Liver (tissue), 9 donors: ENCODE data around the gene ARMC2. TPM values are rescaled to one million over a fixed set of nuclear protein-coding genes. Genes with fewer than 3 reads are reported as not detected.

Experiments used
- DNase-seq: peaks from one replicate; pipeline ENCODE4 v3.0.0-alpha.2; 2017; ENCODE audit warnings: low spot score
- H3K27ac ChIP-seq, 2 donors: one replicate each; pipeline ENCODE4 v1.7.0; 2013; ENCODE audit warnings: inconsistent platforms in 2 of 2, low read length in 2 of 2, control low read depth in 1 of 2, low read depth in 1 of 2, mild to moderate bottlenecking in 1 of 2
- H3K27me3 ChIP-seq, 4 donors: one replicate each; pipeline versions ENCODE4 v1.6.1 to v1.7.0; 2013; ENCODE audit warnings: low read length in 3 of 4, inconsistent platforms in 1 of 4, mild to moderate bottlenecking in 1 of 4, moderate library complexity in 1 of 4; ENCODE audit not compliant: control insufficient read depth in 4 of 4, insufficient read depth in 4 of 4
- H3K36me3 ChIP-seq, 4 donors: one replicate each; pipeline versions ENCODE4 v1.6.1 to v1.7.0; 2013; ENCODE audit warnings: low read length in 3 of 4, mild to moderate bottlenecking in 3 of 4, low read depth in 1 of 4, moderate library complexity in 1 of 4; ENCODE audit not compliant: control insufficient read depth in 4 of 4, insufficient read depth in 3 of 4
- H3K4me1 ChIP-seq, 4 donors: one replicate each; pipeline versions ENCODE4 v1.6.1 to v1.7.0; 2013; ENCODE audit warnings: low read length in 3 of 4, mild to moderate bottlenecking in 3 of 4, moderate library complexity in 1 of 4; ENCODE audit not compliant: control insufficient read depth in 4 of 4, insufficient read depth in 4 of 4
- H3K4me3 ChIP-seq, 3 donors: one replicate each; pipeline versions ENCODE4 v1.6.1 to v1.7.0; 2013; ENCODE audit warnings: low read length in 3 of 3, control low read depth in 1 of 3, low read depth in 1 of 3, mild to moderate bottlenecking in 1 of 3
- H3K9ac ChIP-seq, 2 donors: one replicate each; pipeline ENCODE4 v1.7.0; 2013; ENCODE audit warnings: low read length in 2 of 2, mild to moderate bottlenecking in 2 of 2, moderate library complexity in 2 of 2, control low read depth in 1 of 2, low read depth in 1 of 2
- H3K9me3 ChIP-seq, 4 donors: one replicate each; pipeline versions ENCODE4 v1.6.1 to v1.7.0; 2013; ENCODE audit warnings: low read length in 3 of 4; ENCODE audit not compliant: control insufficient read depth in 4 of 4
- EGR1 ChIP-seq, 2 donors: IDR thresholded peaks; 2 replicates each; pipeline ENCODE4 v1.6.1; 2016 to 2018; ENCODE audit warnings: antibody characterized with exemption in 2 of 2, low read depth in 2 of 2
- FOXA1 ChIP-seq: IDR thresholded peaks from 2 replicates; pipeline ENCODE4 v1.6.1; 2016; ENCODE audit warnings: antibody characterized with exemption
- FOXA2 ChIP-seq: IDR thresholded peaks from 2 replicates; pipeline ENCODE4 v1.6.1; 2016; ENCODE audit warnings: antibody characterized with exemption
- GABPA ChIP-seq, 2 donors: IDR thresholded peaks in 1 of 2; conservative IDR thresholded peaks in 1 of 2; 2 replicates each; pipeline ENCODE4 v1.6.1; 2016; ENCODE audit warnings: antibody characterized with exemption in 2 of 2, mild to moderate bottlenecking in 1 of 2, moderate library complexity in 1 of 2
- HNF4A ChIP-seq, 2 donors: conservative IDR thresholded peaks; 2 replicates each; pipeline ENCODE4 v1.6.1; 2016; ENCODE audit warnings: antibody characterized with exemption in 2 of 2, mild to moderate bottlenecking in 2 of 2
- HNF4G ChIP-seq: IDR thresholded peaks from 2 replicates; pipeline ENCODE4 v1.6.1; 2016; ENCODE audit warnings: antibody characterized with exemption
- JUND ChIP-seq, 2 donors: IDR thresholded peaks; 2 replicates each; pipeline ENCODE4 v1.6.1; 2016; ENCODE audit warnings: antibody characterized with exemption in 2 of 2
- NR2F2 ChIP-seq: IDR thresholded peaks from 2 replicates; pipeline ENCODE4 v1.6.1; 2016; ENCODE audit warnings: antibody characterized with exemption
- RAD21 ChIP-seq, 2 donors: IDR thresholded peaks; 2 replicates each; pipeline ENCODE4 v1.6.1; 2016; ENCODE audit warnings: antibody characterized with exemption in 2 of 2, mild to moderate bottlenecking in 2 of 2
- RXRA ChIP-seq, 2 donors: IDR thresholded peaks; 2 replicates each; pipeline ENCODE4 v1.6.1; 2017 to 2018; ENCODE audit warnings: antibody characterized with exemption in 2 of 2, mild to moderate bottlenecking in 1 of 2
- SP1 ChIP-seq: IDR thresholded peaks from 2 replicates; pipeline ENCODE4 v1.6.1; 2018; ENCODE audit warnings: antibody characterized with exemption, mild to moderate bottlenecking
- TAF1 ChIP-seq: conservative IDR thresholded peaks from 2 replicates; pipeline ENCODE4 v1.6.1; 2016; ENCODE audit warnings: antibody characterized with exemption, mild to moderate bottlenecking
- YY1 ChIP-seq: IDR thresholded peaks from 2 replicates; pipeline ENCODE4 v1.6.1; 2016; ENCODE audit warnings: antibody characterized with exemption, mild to moderate bottlenecking
- WGBS: extraction: QIAGEN DNeasy Blood & Tissue Kit; methylation state at CpG from one replicate; pipeline ENCODE4 v1.1.7; 2013; 5-methylcytosine and 5-hydroxymethylcytosine counted together
- polyA plus RNA-seq, 2 donors: library from polyadenylated mRNA; stranded (reverse) in 1 of 2; unstranded in 1 of 2; fragments of 200-250 nt in 1 of 2; fragments of >200 nt in 1 of 2; fragmentation: Nextera tagmentation in 1 of 2; extraction: Ambion mirVana in 1 of 2; gene quantifications; one replicate each; pipeline versions ENCODE4 v1.2.1 to v1.2.3, GENCODE V29; 2013 to 2015
- total RNA-seq, 2 donors: library from RNA; depleted of rRNA; stranded (reverse); fragments of >200 nt; gene quantifications; one replicate each; pipeline ENCODE4 v1.2.3, GENCODE V29; 2014
- TF ChIP-seq, protein P1 (sequence below): IDR thresholded peaks from 2 replicates; pipeline ENCODE4 v1.6.1; 2016; ENCODE audit warnings: antibody characterized with exemption
- TF ChIP-seq, protein P2 (sequence below): IDR thresholded peaks from 2 replicates; pipeline ENCODE4 v1.6.1; 2016; ENCODE audit warnings: antibody characterized with exemption
- TF ChIP-seq, protein P3 (sequence below): IDR thresholded peaks from 2 replicates; pipeline ENCODE4 v1.6.1; 2016; ENCODE audit warnings: antibody characterized with exemption, mild to moderate bottlenecking
- TF ChIP-seq, protein P4 (sequence below): IDR thresholded peaks from 2 replicates; pipeline ENCODE4 v1.6.1; 2016; ENCODE audit warnings: antibody characterized with exemption
- TF ChIP-seq, protein P5 (sequence below): fragments of 150-350 bp; IDR thresholded peaks from 2 replicates; pipeline ENCODE4 v1.5.1; 2017; ENCODE audit warnings: improper control_type of control experiment, low read depth, low read length; ENCODE audit not compliant: missing input control
- donor health status: healthy.
- donor health status: healthy.
- donor health status: healthy.
- donor health status: healthy.
- donor health status: healthy.

Gene ARMC2
- total and polyA plus RNA-seq, 4 donors, result 0.24 to 1.5 (median 0.73) TPM

DNA sequence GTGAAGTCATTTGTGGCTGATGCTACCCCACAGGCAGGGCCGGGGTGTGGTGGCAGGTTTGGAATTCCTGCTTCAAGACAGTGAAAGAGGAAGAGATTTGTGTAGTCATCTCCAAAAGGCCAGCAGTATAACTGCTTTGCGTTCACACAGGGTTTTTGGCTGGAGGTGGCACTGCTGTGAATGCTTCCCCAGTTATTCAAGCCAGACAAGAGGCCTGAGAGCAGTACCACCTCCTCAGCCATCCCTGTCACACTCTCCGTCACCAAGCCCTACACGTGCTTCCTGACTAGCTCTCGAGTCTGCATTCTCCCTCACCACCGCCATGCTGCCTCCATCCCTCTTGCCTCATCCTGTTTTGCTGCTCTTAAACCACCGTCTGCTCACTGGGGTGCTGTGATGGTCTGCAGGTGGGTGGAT lies 23.9 kb downstream of the ARMC2 start:
- DNase-seq, result no peak
- Histone ChIP-seq H3K9me3 (no peaks in the 10 kb centered on the region), H3K4me3 (no peak overlapping the region), H3K27ac (no peak overlapping the region), H3K36me3 (no peaks in the 10 kb centered on the region), H3K4me1 (peaks cover 0 to 2% (median 0%) of the 10 kb centered on the region in 4 donors), H3K9ac (no peak overlapping the region), H3K27me3 (no peaks in the 10 kb centered on the region)
- WGBS, result 72% methylated on average over 7 of the region's 7 CpGs
- TF ChIP-seq NR2F2 (no peak), RXRA (IDR thresholded peaks at IDR 0.05) (no peak), HNF4G (no peak), RAD21 (IDR thresholded peaks at IDR 0.05) (no peak), SP1 (no peak), GABPA (IDR thresholded peaks at IDR 0.05 in 1 of 2, conservative IDR thresholded peaks at IDR 0.05 in 1 of 2) (no peak), YY1 (no peak), FOXA2 (no peak), HNF4A (conservative IDR thresholded peaks at IDR 0.05) (no peak), FOXA1 (no peak), TAF1 (no peak), JUND (IDR thresholded peaks at IDR 0.05) (no peak)
- TF ChIP-seq, protein P1, sequence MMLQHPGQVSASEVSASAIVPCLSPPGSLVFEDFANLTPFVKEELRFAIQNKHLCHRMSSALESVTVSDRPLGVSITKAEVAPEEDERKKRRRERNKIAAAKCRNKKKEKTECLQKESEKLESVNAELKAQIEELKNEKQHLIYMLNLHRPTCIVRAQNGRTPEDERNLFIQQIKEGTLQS, result no peak
- TF ChIP-seq, protein P2, sequence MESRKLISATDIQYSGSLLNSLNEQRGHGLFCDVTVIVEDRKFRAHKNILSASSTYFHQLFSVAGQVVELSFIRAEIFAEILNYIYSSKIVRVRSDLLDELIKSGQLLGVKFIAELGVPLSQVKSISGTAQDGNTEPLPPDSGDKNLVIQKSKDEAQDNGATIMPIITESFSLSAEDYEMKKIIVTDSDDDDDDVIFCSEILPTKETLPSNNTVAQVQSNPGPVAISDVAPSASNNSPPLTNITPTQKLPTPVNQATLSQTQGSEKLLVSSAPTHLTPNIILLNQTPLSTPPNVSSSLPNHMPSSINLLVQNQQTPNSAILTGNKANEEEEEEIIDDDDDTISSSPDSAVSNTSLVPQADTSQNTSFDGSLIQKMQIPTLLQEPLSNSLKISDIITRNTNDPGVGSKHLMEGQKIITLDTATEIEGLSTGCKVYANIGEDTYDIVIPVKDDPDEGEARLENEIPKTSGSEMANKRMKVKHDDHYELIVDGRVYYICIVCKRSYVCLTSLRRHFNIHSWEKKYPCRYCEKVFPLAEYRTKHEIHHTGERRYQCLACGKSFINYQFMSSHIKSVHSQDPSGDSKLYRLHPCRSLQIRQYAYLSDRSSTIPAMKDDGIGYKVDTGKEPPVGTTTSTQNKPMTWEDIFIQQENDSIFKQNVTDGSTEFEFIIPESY, result no peak
- TF ChIP-seq, protein P3, sequence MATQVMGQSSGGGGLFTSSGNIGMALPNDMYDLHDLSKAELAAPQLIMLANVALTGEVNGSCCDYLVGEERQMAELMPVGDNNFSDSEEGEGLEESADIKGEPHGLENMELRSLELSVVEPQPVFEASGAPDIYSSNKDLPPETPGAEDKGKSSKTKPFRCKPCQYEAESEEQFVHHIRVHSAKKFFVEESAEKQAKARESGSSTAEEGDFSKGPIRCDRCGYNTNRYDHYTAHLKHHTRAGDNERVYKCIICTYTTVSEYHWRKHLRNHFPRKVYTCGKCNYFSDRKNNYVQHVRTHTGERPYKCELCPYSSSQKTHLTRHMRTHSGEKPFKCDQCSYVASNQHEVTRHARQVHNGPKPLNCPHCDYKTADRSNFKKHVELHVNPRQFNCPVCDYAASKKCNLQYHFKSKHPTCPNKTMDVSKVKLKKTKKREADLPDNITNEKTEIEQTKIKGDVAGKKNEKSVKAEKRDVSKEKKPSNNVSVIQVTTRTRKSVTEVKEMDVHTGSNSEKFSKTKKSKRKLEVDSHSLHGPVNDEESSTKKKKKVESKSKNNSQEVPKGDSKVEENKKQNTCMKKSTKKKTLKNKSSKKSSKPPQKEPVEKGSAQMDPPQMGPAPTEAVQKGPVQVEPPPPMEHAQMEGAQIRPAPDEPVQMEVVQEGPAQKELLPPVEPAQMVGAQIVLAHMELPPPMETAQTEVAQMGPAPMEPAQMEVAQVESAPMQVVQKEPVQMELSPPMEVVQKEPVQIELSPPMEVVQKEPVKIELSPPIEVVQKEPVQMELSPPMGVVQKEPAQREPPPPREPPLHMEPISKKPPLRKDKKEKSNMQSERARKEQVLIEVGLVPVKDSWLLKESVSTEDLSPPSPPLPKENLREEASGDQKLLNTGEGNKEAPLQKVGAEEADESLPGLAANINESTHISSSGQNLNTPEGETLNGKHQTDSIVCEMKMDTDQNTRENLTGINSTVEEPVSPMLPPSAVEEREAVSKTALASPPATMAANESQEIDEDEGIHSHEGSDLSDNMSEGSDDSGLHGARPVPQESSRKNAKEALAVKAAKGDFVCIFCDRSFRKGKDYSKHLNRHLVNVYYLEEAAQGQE, result no peak
- TF ChIP-seq, protein P4, sequence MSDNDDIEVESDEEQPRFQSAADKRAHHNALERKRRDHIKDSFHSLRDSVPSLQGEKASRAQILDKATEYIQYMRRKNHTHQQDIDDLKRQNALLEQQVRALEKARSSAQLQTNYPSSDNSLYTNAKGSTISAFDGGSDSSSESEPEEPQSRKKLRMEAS, result no peak
- TF ChIP-seq, protein P5, sequence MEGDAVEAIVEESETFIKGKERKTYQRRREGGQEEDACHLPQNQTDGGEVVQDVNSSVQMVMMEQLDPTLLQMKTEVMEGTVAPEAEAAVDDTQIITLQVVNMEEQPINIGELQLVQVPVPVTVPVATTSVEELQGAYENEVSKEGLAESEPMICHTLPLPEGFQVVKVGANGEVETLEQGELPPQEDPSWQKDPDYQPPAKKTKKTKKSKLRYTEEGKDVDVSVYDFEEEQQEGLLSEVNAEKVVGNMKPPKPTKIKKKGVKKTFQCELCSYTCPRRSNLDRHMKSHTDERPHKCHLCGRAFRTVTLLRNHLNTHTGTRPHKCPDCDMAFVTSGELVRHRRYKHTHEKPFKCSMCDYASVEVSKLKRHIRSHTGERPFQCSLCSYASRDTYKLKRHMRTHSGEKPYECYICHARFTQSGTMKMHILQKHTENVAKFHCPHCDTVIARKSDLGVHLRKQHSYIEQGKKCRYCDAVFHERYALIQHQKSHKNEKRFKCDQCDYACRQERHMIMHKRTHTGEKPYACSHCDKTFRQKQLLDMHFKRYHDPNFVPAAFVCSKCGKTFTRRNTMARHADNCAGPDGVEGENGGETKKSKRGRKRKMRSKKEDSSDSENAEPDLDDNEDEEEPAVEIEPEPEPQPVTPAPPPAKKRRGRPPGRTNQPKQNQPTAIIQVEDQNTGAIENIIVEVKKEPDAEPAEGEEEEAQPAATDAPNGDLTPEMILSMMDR, result no peak

DNA sequence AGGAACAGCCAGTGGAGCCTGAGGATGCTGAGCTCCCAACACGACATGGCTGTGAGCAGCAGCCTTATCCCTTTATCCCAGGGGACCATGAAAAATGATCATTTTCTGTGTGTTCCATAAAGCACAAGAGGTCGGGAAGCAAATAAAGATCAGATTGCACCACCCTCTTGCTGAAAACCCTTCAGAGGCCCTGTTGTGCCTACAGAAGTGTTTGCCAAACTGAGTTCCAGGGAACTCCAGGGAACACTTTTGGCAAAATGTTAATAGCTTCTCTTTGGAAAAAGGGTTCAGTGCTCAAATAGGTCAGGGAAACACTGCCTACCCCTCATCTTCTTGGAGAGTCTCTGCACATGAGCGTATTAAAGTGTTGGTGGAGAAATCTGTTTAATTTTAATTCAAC lies 24.4 kb downstream of the ARMC2 start:
- no peaks in the 10 kb centered on the region for H3K36me3 ChIP-seq
- DNase-seq, result no peak
- H3K9ac ChIP-seq, result no peak overlapping the region
- no peak overlapping the region for H3K27ac ChIP-seq
- H3K4me1 ChIP-seq, result peaks cover 0 to 2% (median 0%) of the 10 kb centered on the region in 4 donors
- H3K9me3 ChIP-seq, result no peaks in the 10 kb centered on the region
- H3K27me3 ChIP-seq, result no peaks in the 10 kb centered on the region
- no peak overlapping the region for H3K4me3 ChIP-seq
- 94% methylated on average over 3 of the region's 3 CpGs for WGBS
- TF ChIP-seq, protein P1, result no peak
- TF ChIP-seq TAF1 (no peak), RAD21 (IDR thresholded peaks at IDR 0.05) (no peak), EGR1 (IDR thresholded peaks at IDR 0.05; ENCODE audit: low read depth in 2 of 2) (no peak), SP1 (no peak), YY1 (no peak), FOXA2 (no peak)
- TF ChIP-seq, protein P2, result no peak
- TF ChIP-seq, protein P3, result no peak
- TF ChIP-seq, protein P4, result no peak
